ENCODE results near the gene KCNJ6.

KCNJ6 gene

GRCh38 chr21:37903396-37903795 is 12.9 kb downstream of the KCNJ6 start:
- no peak for DNase-seq

- no peak for DNase-seq
Measured at GRCh38 chr21:37899146-37899545, 17.1 kb downstream of the KCNJ6 start.

- DNase-seq = peak; percentile 12 to 53
Measured at GRCh38 chr21:37896788-37897187, 19.5 kb downstream of the KCNJ6 start.

- DNase-seq = no peak
Measured at GRCh38 chr21:37891972-37892371, 24.3 kb downstream of the KCNJ6 start.

- DNase-seq = no peak
Measured at GRCh38 chr21:37888659-37889058, 27.6 kb downstream of the KCNJ6 start.

GRCh38 chr21:37886726-37887299 is 29.4 kb downstream of the KCNJ6 start:
- DNase-seq = no peak

GRCh38 chr21:37886120-37886519 is 30.1 kb downstream of the KCNJ6 start:
- DNase-seq = no peak

- DNase-seq = no peak
Measured at GRCh38 chr21:37878946-37879660, 37.2 kb downstream of the KCNJ6 start.

GRCh38 chr21:37877888-37878684 is 38.2 kb downstream of the KCNJ6 start:
- no peak for DNase-seq

GRCh38 chr21:37877171-37877570 is 39.1 kb downstream of the KCNJ6 start:
- DNase-seq = no peak

- no peak for DNase-seq
Measured at GRCh38 chr21:37876561-37876960, 39.7 kb downstream of the KCNJ6 start.

- DNase-seq = no peak
Measured at GRCh38 chr21:37874904-37875780, 41.1 kb downstream of the KCNJ6 start.

GRCh38 chr21:37874481-37874880 is 41.8 kb downstream of the KCNJ6 start:
- no peak for DNase-seq

- no peak for DNase-seq
Measured at GRCh38 chr21:37873655-37874054, 42.6 kb downstream of the KCNJ6 start.

GRCh38 chr21:37871121-37871862 is 45.0 kb downstream of the KCNJ6 start:
- DNase-seq = no peak

- DNase-seq = no peak
Measured at GRCh38 chr21:37870221-37870620, 46.0 kb downstream of the KCNJ6 start.

- peak in 1 of 2 experiments; percentile 2 for DNase-seq
Measured at GRCh38 chr21:37869661-37870060, 46.6 kb downstream of the KCNJ6 start.

GRCh38 chr21:37868446-37869295 is 47.6 kb downstream of the KCNJ6 start:
- DNase-seq = no peak

GRCh38 chr21:37866027-37866426 is 50.2 kb downstream of the KCNJ6 start:
- DNase-seq = no peak

GRCh38 chr21:37865156-37865555 is 51.1 kb downstream of the KCNJ6 start:
- DNase-seq = no peak

GRCh38 chr21:37863842-37864241 is 52.4 kb downstream of the KCNJ6 start:
- no peak for DNase-seq
